HCT116 (cell line): ENCODE data around the gene CD300C. TPM values are rescaled to one million over a fixed set of nuclear protein-coding genes. Genes with fewer than 3 reads are reported as not detected.

Source experiments
- ATAC-seq: fragments of 200-7000 bp; cut with Tn5 transposase; 2 replicates; pipeline ENCODE4 v1.9.1; 2020; ENCODE audit warnings: mild to moderate bottlenecking, moderate library complexity
- BruUV-seq: library from RNA; stranded (reverse); fragments of 400-500 nt; replicated peaks from 2 replicates; lab custom pipeline; 2021; lab: Mats Ljungman, UMichigan
- CTCF ChIA-PET: fragments of 300-600 bp; sonication (Branson Sonifier 250); formaldehyde crosslinking; loops from one replicate; lab custom pipeline; 2021; ENCODE audit warnings: antibody characterized with exemption; lab: Charles Lee
- POLR2A ChIA-PET: fragments of 300-600, 350-600 bp; sonication (Branson Sonifier 250); formaldehyde crosslinking; loops from one replicate; lab custom pipeline; 2021; ENCODE audit warnings: antibody characterized with exemption; lab: Charles Lee
- RAD21 ChIA-PET, 2 experiments: fragments of 300-600 bp; sonication (Branson Sonifier 250); formaldehyde crosslinking; loops; one replicate each; lab custom pipeline; 2023; ENCODE audit warnings: low total read pairs in 2 of 2; ENCODE audit not compliant: uncharacterized antibody in 2 of 2, unreplicated experiment in 2 of 2, low non-redundant PET in 1 of 2; lab: Charles Lee
- DNase-seq: peaks from one replicate; pipeline ENCODE4 v3.0.0-alpha.2; 2010; ENCODE audit warnings: low read depth, low spot score
- H2AFZ ChIP-seq: fragments of 200-600 bp; shearing (Covaris generic), sonication (generic); 2 replicates; pipeline ENCODE4 v1.6.1; 2017; ENCODE audit warnings: low read depth, mixed run types, mixed read lengths, antibody characterized with exemption, low read length; ENCODE audit not compliant: poor library complexity, severe bottlenecking
- H3K27ac ChIP-seq: 2 replicates; pipeline ENCODE4 v1.5.1; 2012; ENCODE audit warnings: low read depth, low read length
- H3K27me3 ChIP-seq: fragments of 200-600 bp; sonication (generic); 2 replicates; pipeline ENCODE4 v1.6.1; 2016; ENCODE audit warnings: mixed run types, low read length, mixed read lengths; ENCODE audit not compliant: insufficient read depth
- H3K36me3 ChIP-seq, 2 experiments: fragments of 200-500 bp in 1 of 2; fragments of 200-600 bp in 1 of 2; sonication (Bioruptor generic) in 1 of 2; sonication (generic) in 1 of 2; 2 replicates each; pipeline versions ENCODE4 v1.5.1 to v1.6.1; 2014 to 2016; ENCODE audit warnings: low read length in 2 of 2, inconsistent platforms in 1 of 2, mixed read lengths in 1 of 2, mixed run types in 1 of 2; ENCODE audit not compliant: insufficient read depth in 2 of 2, control insufficient read depth in 1 of 2
- H3K4me1 ChIP-seq, 2 experiments: fragments of 200-600 bp in 1 of 2; sonication (generic) in 1 of 2; 2 replicates each; pipeline versions ENCODE4 v1.5.1 to v1.6.1; 2012 to 2017; ENCODE audit warnings: low read length in 2 of 2, inconsistent platforms in 1 of 2, mild to moderate bottlenecking in 1 of 2, mixed read lengths in 1 of 2, mixed run types in 1 of 2, moderate library complexity in 1 of 2; ENCODE audit not compliant: insufficient read depth in 2 of 2, control insufficient read depth in 1 of 2
- H3K4me2 ChIP-seq: fragments of 200-600 bp; sonication (generic); 2 replicates; pipeline ENCODE4 v1.6.1; 2017; ENCODE audit warnings: mixed run types, low read length, mixed read lengths
- H3K4me3 ChIP-seq, 2 experiments: fragments of 200-600 bp in 1 of 2; sonication (generic) in 1 of 2; replicated peaks in 1 of 2; 2 replicates each; pipeline ENCODE4 v1.5.1; 2011 to 2016; ENCODE audit warnings: low read length in 2 of 2, control low read depth in 1 of 2, low read depth in 1 of 2, mild to moderate bottlenecking in 1 of 2, mixed read lengths in 1 of 2, mixed run types in 1 of 2
- H3K79me2 ChIP-seq: fragments of 200-600 bp; sonication (generic); 2 replicates; pipeline ENCODE4 v1.6.1; 2017; ENCODE audit warnings: mild to moderate bottlenecking, mixed run types, low read length, moderate library complexity, mixed read lengths; ENCODE audit not compliant: insufficient read depth
- H3K9ac ChIP-seq: fragments of 200-600 bp; sonication (generic); 2 replicates; pipeline ENCODE4 v1.6.1; 2016; ENCODE audit warnings: low read length, mixed read lengths
- H3K9me2 ChIP-seq: fragments of 200-600 bp; sonication (generic), shearing (Covaris generic); 2 replicates; pipeline ENCODE4 v1.6.1; 2017; ENCODE audit warnings: mixed run types, mild to moderate bottlenecking, moderate library complexity; ENCODE audit not compliant: insufficient read depth
- H3K9me3 ChIP-seq, 2 experiments: fragments of 200-500 bp in 1 of 2; fragments of 200-600 bp in 1 of 2; sonication (Bioruptor generic) in 1 of 2; sonication (generic) in 1 of 2; 2 replicates each; pipeline ENCODE4 v1.6.1; 2014 to 2017; ENCODE audit warnings: low read length in 2 of 2, mixed read lengths in 2 of 2, inconsistent platforms in 1 of 2, low read depth in 1 of 2, mild to moderate bottlenecking in 1 of 2, mixed run types in 1 of 2, moderate library complexity in 1 of 2; ENCODE audit not compliant: control insufficient read depth in 1 of 2, insufficient read depth in 1 of 2
- H4K20me1 ChIP-seq: fragments of 200-600 bp; sonication (generic), shearing (Covaris generic); 2 replicates; pipeline ENCODE4 v1.6.1; 2017; ENCODE audit warnings: mixed run types, mild to moderate bottlenecking, moderate library complexity; ENCODE audit not compliant: insufficient read depth
- CTCF ChIP-seq, 3 experiments: fragments of 200-600 bp in 1 of 3; sonication (generic) in 1 of 3; IDR thresholded peaks in 2 of 3; conservative IDR thresholded peaks in 1 of 3; 2 replicates each; pipeline ENCODE4 v1.5.1; 2012 to 2017; ENCODE audit warnings: low read depth in 2 of 3, low read length in 2 of 3, antibody characterized with exemption in 1 of 3, borderline replicate concordance in 1 of 3, control low read depth in 1 of 3, mild to moderate bottlenecking in 1 of 3, mixed read lengths in 1 of 3, mixed run types in 1 of 3, moderate library complexity in 1 of 3; ENCODE audit not compliant: insufficient read depth in 1 of 3
- EGR1 ChIP-seq: IDR thresholded peaks from 2 replicates; pipeline ENCODE4 v1.6.1; 2012; ENCODE audit warnings: low read depth
- EZH2phosphoT487 ChIP-seq: fragments of 200-600 bp; IDR thresholded peaks from 2 replicates; pipeline ENCODE4 v1.6.1; 2018; ENCODE audit warnings: antibody characterized with exemption, borderline replicate concordance
- FOSL1 ChIP-seq: IDR thresholded peaks from 2 replicates; pipeline ENCODE4 v1.6.1; 2012; ENCODE audit warnings: low read depth
- MAX ChIP-seq: IDR thresholded peaks from 2 replicates; pipeline ENCODE4 v1.6.1; 2012
- SIN3A ChIP-seq: IDR thresholded peaks from 2 replicates; pipeline ENCODE4 v1.6.1; 2012; ENCODE audit warnings: low read depth
- SRF ChIP-seq: IDR thresholded peaks from 2 replicates; pipeline ENCODE4 v1.6.1; 2012; ENCODE audit warnings: low read depth
- YY1 ChIP-seq: IDR thresholded peaks from 2 replicates; pipeline ENCODE4 v1.6.1; 2011; ENCODE audit warnings: low read length, low read depth, moderate library complexity, mild to moderate bottlenecking; ENCODE audit not compliant: insufficient replicate concordance; ENCODE audit errors: extremely low read depth
- ZFX ChIP-seq: fragments of 450-650 bp; IDR thresholded peaks from 2 replicates; pipeline ENCODE4 v1.6.1; 2017
- intact Hi-C: fragments of 100-400 bp; cut with micrococcal nuclease; formaldehyde crosslinking; loops from 2 replicates; pipeline ENCODE4 v1.10.0; 2022
- total RNA-seq: library from RNA; stranded (reverse); gene quantifications from one replicate; pipeline ENCODE4 v1.2.1, GENCODE V29; 2021; ENCODE audit not compliant: unreplicated experiment

Gene CD300C
- total RNA-seq, 1 experiment from 2014 or later = 0.15 TPM

- Histone ChIP-seq H4K20me1 (no peaks in the 10 kb centered on the region), H3K9ac (no peak overlapping the region), H3K79me2 (no peaks in the 10 kb centered on the region), H3K4me1 (peaks cover 0 to 5% of the 10 kb centered on the region in 2 experiments; a peak in 1 of 4 replicates), H3K4me2 (no peak overlapping the region), H3K4me3 (no peak overlapping the region), H3K27me3 (peaks cover 8% of the 10 kb centered on the region; the same call in 1 of the 2 replicates), H3K36me3 (no peaks in the 10 kb centered on the region), H3K27ac (no peak overlapping the region), H2AFZ (no peak overlapping the region), H3K9me3 (no peaks in the 10 kb centered on the region), H3K9me2 (no peaks in the 10 kb centered on the region)
- ChIA-PET RAD21 (no interaction called here), POLR2A (no interaction called here), CTCF (no interaction called here)
- DNase-seq = no peak
- intact Hi-C loops = no loop called here
- no TSS peak for BruUV-seq
- ATAC-seq = no peak; the same call in 1 of the 2 replicates
- no peak for TF ChIP-seq SRF
- 0 out of 6 replicates have a peak, but pooled peaks of 1 of the 3 experiments have one; percentile 13 for TF ChIP-seq CTCF (IDR thresholded peaks at IDR 0.05 in 2 of 3, conservative IDR thresholded peaks at IDR 0.05 in 1 of 3; ENCODE audit: borderline replicate concordance in 1 of 3, insufficient read depth in 1 of 3, low read depth in 2 of 3, low read length in 2 of 3)
Measured at GRCh38 chr17:74543406-74543805, 2.5 kb downstream of the CD300C start.

GRCh38 chr17:74542727-74543383 is 3.1 kb downstream of the CD300C start:
- Histone ChIP-seq H2AFZ (no peak overlapping the region), H3K4me2 (no peak overlapping the region), H3K9me2 (no peaks in the 10 kb centered on the region), H4K20me1 (no peaks in the 10 kb centered on the region), H3K9ac (no peak overlapping the region), H3K27ac (no peak overlapping the region), H3K9me3 (no peaks in the 10 kb centered on the region), H3K79me2 (no peaks in the 10 kb centered on the region), H3K4me3 (no peak overlapping the region), H3K27me3 (peaks cover 13% of the 10 kb centered on the region; the same call in 1 of the 2 replicates)
- ChIA-PET CTCF (no interaction called here), RAD21 (no interaction called here), POLR2A (no interaction called here)
- no peak for ATAC-seq
- TF ChIP-seq MAX (no peak), SIN3A (no peak), FOSL1 (no peak), EGR1 (no peak), ZFX (no peak), YY1 (no peak), EZH2phosphoT487 (no peak)
- TF ChIP-seq, all 23 proteins: peak for 0
- no peak for DNase-seq
- Histone ChIP-seq H3K36me3 (no peaks in the 10 kb centered on the region), H3K4me1 (peaks cover 0 to 5% of the 10 kb centered on the region in 2 experiments; a peak in 1 of 4 replicates)
- intact Hi-C loops = no loop called here
- no TSS peak for BruUV-seq
